GM21717 (cell line): ENCODE measurements around the gene LAMTOR1.

Source experiments
- ATAC-seq: cut with Tn5 transposase; IDR thresholded peaks from one replicate; pipeline ENCODE4 v1.9.1; 2021; ENCODE audit warnings: mild to moderate bottlenecking, moderate library complexity; ENCODE audit not compliant: unreplicated experiment

The LAMTOR1 gene

GRCh38 chr11:72083414-72083813 is 19.7 kb downstream of the LAMTOR1 start:
- no peak for ATAC-seq

- no peak for ATAC-seq
Measured at GRCh38 chr11:72081821-72082453, 21.2 kb downstream of the LAMTOR1 start.

GRCh38 chr11:72081184-72081644 is 21.9 kb downstream of the LAMTOR1 start:
- ATAC-seq, result no peak

GRCh38 chr11:72080326-72081183 is 22.5 kb downstream of the LAMTOR1 start, which contains the start of the genes LRRC51 and NUMA1:
Gene LRRC51 (plus strand): TSS chr11:72080850. CDS start chr11:72089084, 8,234 bp downstream.
Gene NUMA1 (minus strand): TSS chr11:72080542. CDS start chr11:72035943, 44,599 bp downstream.
- peak; percentile 91 for ATAC-seq

- peak; percentile 31 for ATAC-seq
Measured at GRCh38 chr11:72079819-72080325, 23.2 kb downstream of the LAMTOR1 start.

GRCh38 chr11:72078477-72078876 is 24.6 kb downstream of the LAMTOR1 start:
- no peak for ATAC-seq

GRCh38 chr11:72075756-72076155 is 27.3 kb downstream of the LAMTOR1 start:
- ATAC-seq, result no peak

- no peak for ATAC-seq
Measured at GRCh38 chr11:72075109-72075508, 28.0 kb downstream of the LAMTOR1 start.

GRCh38 chr11:72072348-72072747 is 30.7 kb downstream of the LAMTOR1 start:
- no peak for ATAC-seq

GRCh38 chr11:72070491-72070890 is 32.6 kb downstream of the LAMTOR1 start:
- no peak for ATAC-seq

GRCh38 chr11:72069787-72070251 is 33.3 kb downstream of the LAMTOR1 start:
- ATAC-seq, result peak; percentile 65

- no peak for ATAC-seq
Measured at GRCh38 chr11:72069200-72069599, 33.9 kb downstream of the LAMTOR1 start.

- ATAC-seq, result no peak
Measured at GRCh38 chr11:72067676-72068075, 35.4 kb downstream of the LAMTOR1 start.

- no peak for ATAC-seq
Measured at GRCh38 chr11:72067266-72067665, 35.8 kb downstream of the LAMTOR1 start.

- ATAC-seq, result no peak
Measured at GRCh38 chr11:72066855-72067254, 36.2 kb downstream of the LAMTOR1 start.

GRCh38 chr11:72061739-72062396 is 41.2 kb downstream of the LAMTOR1 start:
- ATAC-seq, result no peak

GRCh38 chr11:72058416-72059034 is 44.6 kb downstream of the LAMTOR1 start:
- ATAC-seq, result no peak

GRCh38 chr11:72048766-72049460 is 54.2 kb downstream of the LAMTOR1 start:
- ATAC-seq, result no peak
